T-helper 2 cell treated with Interferon-gamma antibody and Interleukin-4, amounts not matched to agents 5 μg/mL and 100 μg/mL, for 36 hours (primary cell): Measurements from ENCODE around the gene RPL22L1.
"Not testable (repeated sequence)": the region's sequence is repeated elsewhere in the genome, so short reads cannot be mapped to it uniquely, and the experiment has no call there.

Source experiments
- DNase-seq: peaks from one replicate; pipeline ENCODE4 v3.0.0; 2021; ENCODE audit warnings: low spot score
- H3K27ac Mint-ChIP-seq: one replicate; pipeline ENCODE4 v1.8.0; 2021; ENCODE audit warnings: mild to moderate bottlenecking, mixed read lengths
- H3K27me3 Mint-ChIP-seq: one replicate; pipeline ENCODE4 v1.8.0; 2021; ENCODE audit warnings: low read depth, mixed read lengths
- H3K36me3 Mint-ChIP-seq: one replicate; pipeline ENCODE4 v1.8.0; 2021; ENCODE audit warnings: low read depth, mixed read lengths
- H3K4me1 Mint-ChIP-seq: one replicate; pipeline ENCODE4 v1.8.0; 2021; ENCODE audit warnings: low read depth, mixed read lengths
- H3K4me3 Mint-ChIP-seq: one replicate; pipeline ENCODE4 v1.8.0; 2022; ENCODE audit warnings: mild to moderate bottlenecking, moderate library complexity, mixed read lengths
- H3K9me3 Mint-ChIP-seq: one replicate; pipeline ENCODE4 v1.8.0; 2021; ENCODE audit warnings: mixed read lengths

The RPL22L1 gene

GRCh38 chr3:170829546-170830272, 40.3 kb downstream of the RPL22L1 start:
- Mint-ChIP-seq H3K27ac (no peak overlapping the region), H3K9me3 (no peaks in the 10 kb centered on the region), H3K4me1 (peaks cover 10% of the 10 kb centered on the region), H3K27me3 (peaks cover 36% of the 10 kb centered on the region), H3K36me3 (no peaks in the 10 kb centered on the region), H3K4me3 (no peak overlapping the region)
- no peak for DNase-seq

DNA sequence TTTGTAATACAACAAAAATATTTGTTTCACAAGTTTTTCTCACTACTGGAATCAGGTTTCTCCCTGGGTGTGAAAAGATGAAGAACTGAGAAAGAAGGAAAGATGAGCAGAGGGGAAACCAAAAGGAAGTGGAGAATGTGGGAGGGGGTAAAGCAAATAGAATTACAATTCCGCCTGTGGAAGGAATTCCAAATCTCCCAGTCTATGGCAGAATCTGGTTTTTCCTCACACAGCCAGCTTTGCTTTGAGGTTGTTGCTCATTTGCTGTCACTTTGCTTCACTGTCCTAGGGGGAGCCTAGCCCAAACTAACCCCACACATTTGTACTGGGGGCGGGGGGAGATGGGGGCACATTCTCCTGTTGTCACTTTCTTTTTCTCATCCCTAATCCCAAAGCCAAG, 43.9 kb downstream of the RPL22L1 start:
- H3K27ac Mint-ChIP-seq: no peak overlapping the region

DNA sequence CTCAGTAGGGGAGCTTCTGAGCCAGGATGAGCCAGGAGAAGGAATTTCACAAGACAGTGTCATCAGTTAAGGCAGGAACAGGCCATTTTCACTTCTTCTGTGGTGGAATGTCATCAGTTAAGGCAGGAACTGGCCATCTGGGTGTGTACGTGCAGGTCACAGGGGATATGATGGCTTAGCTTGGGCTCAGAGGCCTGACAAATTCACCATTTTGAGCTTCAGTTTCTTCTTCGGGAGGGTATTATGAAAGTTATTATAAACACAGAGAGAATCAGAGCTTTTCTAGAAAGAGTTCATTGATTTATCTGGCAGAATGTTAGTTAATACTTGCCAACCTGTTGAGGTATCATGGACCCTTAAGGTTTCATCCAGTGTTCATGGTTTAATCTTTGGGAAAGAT, 46.4 kb downstream of the RPL22L1 start:
- not testable (repeated sequence) for H3K4me3 Mint-ChIP-seq, H3K27ac Mint-ChIP-seq, H3K36me3 Mint-ChIP-seq, DNase-seq, H3K9me3 Mint-ChIP-seq, H3K4me1 Mint-ChIP-seq
- H3K27me3 Mint-ChIP-seq: peaks cover 24% of the 10 kb centered on the region

More for the DNA sequence above, 43.9 kb downstream of the RPL22L1 start:
- no peak for DNase-seq
- peaks cover 10% of the 10 kb centered on the region for H3K4me1 Mint-ChIP-seq
- H3K36me3 Mint-ChIP-seq: no peaks in the 10 kb centered on the region
- no peak overlapping the region for H3K4me3 Mint-ChIP-seq
- H3K9me3 Mint-ChIP-seq: no peaks in the 10 kb centered on the region
- H3K27me3 Mint-ChIP-seq: peaks cover 34% of the 10 kb centered on the region

- not testable (repeated sequence) for H3K4me1 Mint-ChIP-seq, H3K4me3 Mint-ChIP-seq, H3K27ac Mint-ChIP-seq, DNase-seq, H3K9me3 Mint-ChIP-seq, H3K36me3 Mint-ChIP-seq
- H3K27me3 Mint-ChIP-seq: peaks cover 16% of the 10 kb centered on the region
Measured at GRCh38 chr3:170818325-170818724, 51.7 kb downstream of the RPL22L1 start.

DNA sequence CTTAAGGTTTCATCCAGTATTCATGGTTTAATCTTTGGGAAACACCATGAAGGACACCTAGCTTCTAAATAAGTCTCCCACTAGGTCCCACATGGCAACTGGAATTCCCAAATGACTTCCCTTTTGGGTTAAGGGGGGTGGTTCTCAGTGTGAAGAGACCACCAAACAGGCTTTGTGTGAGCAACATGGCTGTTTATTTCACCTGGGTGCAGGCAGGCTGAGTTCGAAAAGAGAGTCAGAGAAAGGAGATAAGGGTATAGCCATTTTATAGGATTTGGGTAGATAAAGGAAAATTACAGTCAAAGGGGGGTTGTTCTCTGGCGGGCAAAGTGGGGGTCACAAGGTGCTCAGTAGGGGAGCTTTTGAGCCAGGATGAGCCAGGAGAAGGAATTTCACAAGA, 52.5 kb downstream of the RPL22L1 start:
- not testable (repeated sequence) for H3K4me3 Mint-ChIP-seq, H3K4me1 Mint-ChIP-seq, DNase-seq, H3K27ac Mint-ChIP-seq, H3K9me3 Mint-ChIP-seq, H3K36me3 Mint-ChIP-seq
- peaks cover 13% of the 10 kb centered on the region for H3K27me3 Mint-ChIP-seq

- Mint-ChIP-seq H3K27ac (no peak overlapping the region), H3K27me3 (peaks cover 9% of the 10 kb centered on the region), H3K9me3 (no peaks in the 10 kb centered on the region), H3K4me3 (no peak overlapping the region), H3K36me3 (no peaks in the 10 kb centered on the region), H3K4me1 (peaks cover 1% of the 10 kb centered on the region)
- no peak for DNase-seq
Measured at GRCh38 chr3:170816841-170817240, 53.2 kb downstream of the RPL22L1 start.

DNA sequence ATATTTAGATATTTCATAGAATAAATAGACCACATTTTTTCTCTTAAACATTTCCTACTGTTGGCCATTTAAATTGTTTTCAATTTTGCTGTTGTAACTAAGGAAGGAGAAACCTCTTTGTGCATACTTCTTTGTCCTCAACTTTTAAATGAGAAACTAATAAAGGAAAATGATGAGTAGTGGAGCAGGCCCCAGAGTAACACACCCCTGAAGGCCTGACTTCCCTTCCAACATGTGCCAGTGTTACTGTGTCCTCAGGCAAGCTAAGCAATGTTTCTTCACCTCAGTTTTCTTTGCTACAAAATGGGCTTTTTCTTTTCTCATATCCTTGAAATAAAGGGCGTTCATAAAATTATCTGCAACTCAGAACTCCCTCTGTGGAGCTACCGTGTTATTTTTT, 53.7 kb downstream of the RPL22L1 start:
- Mint-ChIP-seq H3K9me3 (no peaks in the 10 kb centered on the region), H3K4me3 (no peak overlapping the region), H3K27ac (no peak overlapping the region), H3K27me3 (peaks cover 9% of the 10 kb centered on the region), H3K4me1 (peaks cover 4% of the 10 kb centered on the region), H3K36me3 (no peaks in the 10 kb centered on the region)
- no peak for DNase-seq

DNA sequence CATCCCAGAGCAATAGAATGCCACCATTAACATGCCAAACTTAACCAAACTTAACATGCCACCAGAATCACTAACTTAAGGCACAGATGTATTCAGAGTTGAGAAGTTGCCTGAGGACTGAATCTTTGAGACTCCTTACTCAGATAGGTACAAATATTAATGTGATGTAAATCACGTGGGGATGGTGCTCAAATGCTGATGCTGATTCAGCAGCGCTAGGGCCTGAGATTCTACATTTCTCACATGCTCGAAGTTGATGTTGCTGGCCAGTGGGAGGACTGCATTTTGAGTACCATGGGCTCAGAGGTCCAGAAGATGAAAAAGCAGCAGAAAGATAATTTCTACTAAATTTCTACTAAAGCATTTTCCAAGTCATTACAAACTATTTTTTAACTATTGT, 54.1 kb downstream of the RPL22L1 start:
- Mint-ChIP-seq H3K4me3 (no peak overlapping the region), H3K27me3 (peaks cover 9% of the 10 kb centered on the region), H3K27ac (no peak overlapping the region), H3K4me1 (peaks cover 4% of the 10 kb centered on the region), H3K9me3 (no peaks in the 10 kb centered on the region), H3K36me3 (no peaks in the 10 kb centered on the region)
- no peak for DNase-seq

DNA sequence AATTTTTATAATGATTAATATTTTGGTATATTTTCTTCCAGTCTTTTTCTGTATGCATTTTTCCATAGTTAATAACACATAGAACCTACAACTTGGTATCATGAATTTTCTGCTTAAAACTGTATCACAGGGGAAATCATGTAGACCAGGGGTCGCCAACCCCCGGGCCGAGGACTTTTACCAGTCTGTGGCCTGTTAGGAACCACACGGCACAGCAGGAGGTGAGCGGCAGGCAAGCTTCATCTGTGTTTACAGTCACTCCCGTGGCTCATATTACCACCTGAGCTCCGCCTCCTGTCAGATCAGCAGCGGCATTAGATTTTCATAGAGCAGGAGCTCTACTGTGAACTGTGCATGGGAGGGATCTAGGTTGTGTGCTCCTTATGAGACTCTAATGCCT, 54.7 kb downstream of the RPL22L1 start:
- H3K36me3 Mint-ChIP-seq: no peaks in the 10 kb centered on the region
- no peak overlapping the region for H3K27ac Mint-ChIP-seq
- peaks cover 9% of the 10 kb centered on the region for H3K27me3 Mint-ChIP-seq
- no peak overlapping the region for H3K4me3 Mint-ChIP-seq
- DNase-seq: no peak
- H3K9me3 Mint-ChIP-seq: no peaks in the 10 kb centered on the region
- H3K4me1 Mint-ChIP-seq: peaks cover 4% of the 10 kb centered on the region
